ENCODE results near the gene HHIPL1. TPM values are rescaled to one million over a fixed set of nuclear protein-coding genes. Genes with fewer than 3 reads are reported as not detected.

The HHIPL1 gene
- total RNA-seq, 1 donor: 4.4 TPM

GRCh38 chr14:99679111-99679510 lies 34.2 kb downstream of the HHIPL1 start:
- no peak overlapping the region for H3K4me3 ChIP-seq (ENCODE audit: low read depth, low read length)
- DNase-seq (ENCODE audit: low read depth): no peak
- TF ChIP-seq CTCF (IDR thresholded peaks at IDR 0.05; ENCODE audit: insufficient read depth, low read length): no peak

DNA sequence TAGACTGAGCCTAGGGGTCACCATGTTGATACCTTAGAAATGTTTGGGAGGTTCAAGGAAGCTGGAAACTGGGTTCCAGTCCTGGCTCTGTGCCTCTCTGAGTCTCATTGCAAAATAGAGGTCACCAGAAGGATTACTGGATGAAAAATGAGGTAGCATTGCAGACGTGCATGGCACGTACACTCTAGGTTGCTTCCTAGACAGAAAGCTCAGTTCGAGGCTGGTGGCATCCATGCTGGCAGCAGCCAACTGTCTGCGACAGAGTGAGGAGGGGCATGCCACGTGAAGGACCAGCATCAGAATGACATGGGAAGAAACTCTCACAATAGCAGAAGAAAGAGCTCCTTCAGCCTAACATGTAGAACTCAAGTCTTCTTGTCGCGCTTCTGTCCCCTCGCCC lies 34.6 kb downstream of the HHIPL1 start:
- no peak for DNase-seq (ENCODE audit: low read depth)

DNA sequence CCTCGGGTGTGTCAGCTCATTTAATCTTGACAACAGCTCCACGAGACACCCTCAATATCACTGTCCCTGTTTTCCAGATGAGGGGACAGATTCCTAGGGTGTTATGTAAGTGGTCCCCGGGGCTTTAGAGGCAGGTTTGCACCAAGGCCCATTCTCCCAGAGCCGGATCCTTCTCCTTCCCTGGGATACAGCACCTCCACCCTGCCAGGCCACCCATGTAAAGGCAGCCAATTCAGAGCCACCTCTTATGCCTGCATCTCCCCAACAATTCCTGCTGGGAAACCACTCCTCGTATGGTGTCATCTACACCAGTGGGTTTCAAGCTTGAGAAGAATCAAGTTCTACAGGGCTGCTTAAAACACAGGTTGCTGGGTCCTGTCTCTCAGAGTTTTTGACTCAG lies 35.1 kb downstream of the HHIPL1 start:
- no peak for DNase-seq (ENCODE audit: low read depth)
- no peak for TF ChIP-seq CTCF (IDR thresholded peaks at IDR 0.05; ENCODE audit: insufficient read depth, low read length)
- H3K4me3 ChIP-seq (ENCODE audit: low read depth, low read length): no peak overlapping the region

More for the DNA sequence above, 34.6 kb downstream of the HHIPL1 start:
- TF ChIP-seq CTCF (IDR thresholded peaks at IDR 0.05; ENCODE audit: insufficient read depth, low read length): no peak
- no peak overlapping the region for H3K4me3 ChIP-seq (ENCODE audit: low read depth, low read length)

- no peak overlapping the region for H3K4me3 ChIP-seq (ENCODE audit: low read depth, low read length)
- no peak for DNase-seq (ENCODE audit: low read depth)
- no peak for TF ChIP-seq CTCF (IDR thresholded peaks at IDR 0.05; ENCODE audit: insufficient read depth, low read length)
Observed at GRCh38 chr14:99681101-99681831, 36.3 kb downstream of the HHIPL1 start.

GRCh38 chr14:99681832-99682148 lies 36.9 kb downstream of the HHIPL1 start:
- no peak for DNase-seq (ENCODE audit: low read depth)
- no peak overlapping the region for H3K4me3 ChIP-seq (ENCODE audit: low read depth, low read length)
- TF ChIP-seq CTCF (IDR thresholded peaks at IDR 0.05; ENCODE audit: insufficient read depth, low read length): no peak

GRCh38 chr14:99682809-99683618 lies 38.1 kb downstream of the HHIPL1 start:
- peak; percentile 89 for TF ChIP-seq CTCF (IDR thresholded peaks at IDR 0.05; ENCODE audit: insufficient read depth, low read length)
- peak overlapping the region; percentile 84 for H3K4me3 ChIP-seq (ENCODE audit: low read depth, low read length)
- DNase-seq (ENCODE audit: low read depth): peak; percentile 61

All from fibroblast of the aortic adventitia (primary cell).